Measurements from ENCODE around the gene PHYKPL. TPM values are rescaled to one million over a fixed set of nuclear protein-coding genes. Genes with fewer than 3 reads are reported as not detected.

The PHYKPL gene
- total and polyA plus RNA-seq, 7 donors = 26.0 to 121 (median 47.6) TPM

DNA sequence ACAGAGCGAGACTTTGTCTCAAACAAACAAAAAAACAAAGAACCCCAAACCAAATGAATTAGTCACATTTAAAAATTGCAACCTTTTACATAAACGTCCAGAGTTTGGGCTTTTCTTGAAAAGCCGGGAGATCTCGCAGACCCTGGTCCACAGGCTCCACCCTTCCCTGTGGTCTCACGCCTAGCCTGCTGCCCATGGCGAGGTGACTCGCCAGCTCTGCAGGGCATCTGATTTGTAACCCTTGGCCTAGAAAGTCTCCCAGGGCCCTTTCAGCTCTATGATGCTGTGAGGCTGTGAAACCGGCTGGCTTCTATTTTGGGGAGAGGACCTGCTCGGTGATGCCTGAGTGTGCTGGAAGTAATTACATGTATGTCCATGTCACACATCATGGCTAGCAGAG is 44.7 kb upstream of the PHYKPL start:
- Histone ChIP-seq H3K4me1 (peaks cover 0 to 9% (median 7%) of the 10 kb centered on the region in 4 donors), H3K27me3 (peaks cover 0 to 27% (median 0%) of the 10 kb centered on the region in 3 donors), H3K36me3 (no peaks in the 10 kb centered on the region), H3K4me3 (no peak overlapping the region), H3K27ac (no peak overlapping the region), H3K9me3 (no peaks in the 10 kb centered on the region)
- no peak for DNase-seq
- intact Hi-C loops (cut with DNase I) = no loop called here
- TF ChIP-seq POLR2AphosphoS5 (IDR thresholded peaks at IDR 0.05) = no peak
- TF ChIP-seq, protein P1, sequence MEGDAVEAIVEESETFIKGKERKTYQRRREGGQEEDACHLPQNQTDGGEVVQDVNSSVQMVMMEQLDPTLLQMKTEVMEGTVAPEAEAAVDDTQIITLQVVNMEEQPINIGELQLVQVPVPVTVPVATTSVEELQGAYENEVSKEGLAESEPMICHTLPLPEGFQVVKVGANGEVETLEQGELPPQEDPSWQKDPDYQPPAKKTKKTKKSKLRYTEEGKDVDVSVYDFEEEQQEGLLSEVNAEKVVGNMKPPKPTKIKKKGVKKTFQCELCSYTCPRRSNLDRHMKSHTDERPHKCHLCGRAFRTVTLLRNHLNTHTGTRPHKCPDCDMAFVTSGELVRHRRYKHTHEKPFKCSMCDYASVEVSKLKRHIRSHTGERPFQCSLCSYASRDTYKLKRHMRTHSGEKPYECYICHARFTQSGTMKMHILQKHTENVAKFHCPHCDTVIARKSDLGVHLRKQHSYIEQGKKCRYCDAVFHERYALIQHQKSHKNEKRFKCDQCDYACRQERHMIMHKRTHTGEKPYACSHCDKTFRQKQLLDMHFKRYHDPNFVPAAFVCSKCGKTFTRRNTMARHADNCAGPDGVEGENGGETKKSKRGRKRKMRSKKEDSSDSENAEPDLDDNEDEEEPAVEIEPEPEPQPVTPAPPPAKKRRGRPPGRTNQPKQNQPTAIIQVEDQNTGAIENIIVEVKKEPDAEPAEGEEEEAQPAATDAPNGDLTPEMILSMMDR (IDR thresholded peaks at IDR 0.05) = no peak
- TF ChIP-seq POLR2A (IDR thresholded peaks at IDR 0.05) = no peak
- TF ChIP-seq EP300 (IDR thresholded peaks at IDR 0.05) = no peak
- 76 to 87% methylated on average over 9 of the region's 9 CpGs for WGBS, 2 donors

DNA sequence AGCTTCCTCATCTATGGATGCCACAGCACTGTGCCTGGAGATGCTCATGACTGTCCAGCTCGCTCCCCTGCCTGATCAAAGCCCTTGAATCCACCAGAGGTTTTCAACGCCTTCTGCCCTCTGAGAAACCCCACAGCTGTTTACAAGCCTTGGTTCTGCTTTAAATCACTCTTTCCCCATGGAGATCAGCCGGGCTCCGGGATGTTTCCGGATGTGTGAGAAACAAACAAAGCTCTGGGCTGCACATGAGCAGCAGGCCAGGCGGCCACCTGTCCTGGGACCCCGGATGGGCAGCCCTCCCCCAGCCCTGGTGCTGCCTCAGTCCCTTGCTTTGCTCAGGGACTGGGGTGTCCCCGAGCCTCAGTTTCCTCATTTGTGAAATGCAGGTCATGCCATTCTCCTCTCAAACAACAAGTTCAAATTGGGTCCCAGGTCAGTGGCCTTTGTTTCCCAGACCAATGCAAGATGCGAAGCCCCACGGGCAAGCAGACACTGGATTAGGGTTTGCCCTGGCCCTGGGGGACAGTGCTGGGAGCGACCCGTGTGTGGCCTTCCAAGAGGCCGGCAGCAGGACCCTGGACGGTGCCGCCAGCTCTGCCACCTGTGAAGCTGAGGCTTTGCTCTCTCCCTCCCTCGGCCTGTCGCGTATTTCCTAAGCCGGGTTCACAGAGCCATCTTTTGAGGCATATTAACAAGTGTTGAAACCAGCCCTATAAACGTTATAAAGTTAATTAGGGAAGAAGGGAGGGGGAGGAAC is 42.4 kb upstream of the PHYKPL start:
- WGBS, 2 donors = 80 to 82% methylated on average over 20 of the region's 20 CpGs
- Histone ChIP-seq H3K27ac (no peak overlapping the region), H3K4me3 (no peak overlapping the region), H3K9me3 (no peaks in the 10 kb centered on the region), H3K36me3 (no peaks in the 10 kb centered on the region), H3K27me3 (peaks cover 0 to 33% (median 0%) of the 10 kb centered on the region in 3 donors), H3K4me1 (peaks cover 0 to 4% (median 3%) of the 10 kb centered on the region in 4 donors)
- intact Hi-C loops (cut with DNase I) = no loop called here
- TF ChIP-seq, protein P1 (IDR thresholded peaks at IDR 0.05) = no peak
- TF ChIP-seq EP300 (IDR thresholded peaks at IDR 0.05) = no peak
- no peak for TF ChIP-seq POLR2A (IDR thresholded peaks at IDR 0.05)
- TF ChIP-seq POLR2AphosphoS5 (IDR thresholded peaks at IDR 0.05) = no peak
- DNase-seq = no peak

DNA sequence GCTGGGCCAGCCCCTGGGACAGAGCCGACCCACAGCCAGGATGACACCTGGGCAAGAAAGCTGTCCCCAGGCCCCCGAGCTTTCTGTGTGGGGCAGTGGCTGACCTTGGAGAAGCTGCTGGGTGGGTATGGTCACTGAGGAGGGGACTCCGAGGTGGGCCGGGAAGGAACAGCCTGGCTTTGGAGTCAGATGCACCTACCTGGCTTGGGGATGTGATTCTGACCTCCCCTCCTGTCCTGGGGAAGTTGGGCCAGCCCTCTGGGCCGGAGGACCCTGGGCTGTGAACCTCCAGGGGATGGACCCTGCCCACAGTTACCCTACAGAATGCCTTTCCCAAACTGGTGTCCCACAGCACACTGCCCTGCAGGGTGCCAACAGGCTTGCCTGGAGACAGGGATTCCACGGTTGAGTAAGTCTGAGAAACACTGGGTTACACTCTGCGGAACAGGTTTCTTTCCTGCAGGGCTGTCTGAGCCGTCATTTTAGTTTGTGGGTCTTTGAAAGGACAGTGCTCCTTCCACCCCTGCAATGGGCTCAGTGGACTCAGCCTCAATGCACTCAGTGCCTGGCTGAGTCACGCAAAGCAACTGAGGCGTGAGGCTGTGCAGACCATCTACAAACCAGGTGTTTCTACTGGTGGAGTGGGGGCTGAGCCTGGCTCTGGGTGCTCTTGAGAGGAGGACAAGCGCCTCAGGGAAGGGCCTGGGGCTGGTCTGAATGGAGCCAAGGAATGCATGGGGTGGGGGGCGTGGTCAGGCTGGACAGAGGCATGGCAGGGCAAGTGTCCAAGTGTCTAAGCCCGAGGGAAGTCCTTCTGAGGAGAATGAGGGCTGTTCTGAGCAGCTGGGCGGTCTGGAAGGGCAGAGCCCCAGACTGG is 41.3 kb upstream of the PHYKPL start:
- no peaks in the 10 kb centered on the region for H3K36me3 ChIP-seq
- H3K27ac ChIP-seq = no peak overlapping the region
- H3K4me1 ChIP-seq = no peaks in the 10 kb centered on the region
- H3K27me3 ChIP-seq = peaks cover 0 to 26% (median 0%) of the 10 kb centered on the region in 3 donors
- H3K9me3 ChIP-seq = no peaks in the 10 kb centered on the region
- intact Hi-C loops (cut with DNase I) = no loop called here
- H3K4me3 ChIP-seq = no peak overlapping the region
- WGBS, 2 donors = 62 to 77% methylated on average over 14 of the region's 14 CpGs
- no peak for TF ChIP-seq POLR2A (IDR thresholded peaks at IDR 0.05)
- TF ChIP-seq EP300 (IDR thresholded peaks at IDR 0.05) = no peak
- no peak for TF ChIP-seq POLR2AphosphoS5 (IDR thresholded peaks at IDR 0.05)
- TF ChIP-seq, protein P1 (IDR thresholded peaks at IDR 0.05) = no peak
- DNase-seq = no peak

DNA sequence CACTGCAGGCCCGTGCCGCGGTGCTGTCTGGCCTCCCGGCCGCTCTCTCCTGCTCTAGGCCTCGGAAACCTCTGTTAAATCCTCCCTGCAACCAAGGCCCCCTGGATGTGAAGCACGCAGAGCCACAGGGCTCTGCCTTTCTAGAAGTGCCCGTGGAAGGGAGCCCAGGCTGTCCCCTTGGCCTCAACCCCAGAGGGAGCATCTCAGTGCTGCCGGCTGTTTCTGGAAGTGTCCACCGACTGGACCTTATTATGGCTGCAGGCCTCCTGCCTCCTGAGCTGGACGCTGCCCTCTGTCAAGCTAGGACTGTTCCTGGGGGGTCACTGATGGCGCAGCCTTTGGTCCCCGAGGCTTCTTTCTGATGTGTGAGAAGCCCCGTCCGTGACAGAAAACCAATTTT is 40.4 kb upstream of the PHYKPL start:
- H3K36me3 ChIP-seq = no peaks in the 10 kb centered on the region
- intact Hi-C loops (cut with DNase I) = no loop called here
- no peaks in the 10 kb centered on the region for H3K9me3 ChIP-seq
- no peak for DNase-seq
- 85 to 89% methylated on average over 15 of the region's 15 CpGs for WGBS, 2 donors
- H3K4me3 ChIP-seq = no peak overlapping the region
- H3K4me1 ChIP-seq = no peaks in the 10 kb centered on the region
- TF ChIP-seq POLR2AphosphoS5 (IDR thresholded peaks at IDR 0.05) (no peak), EP300 (IDR thresholded peaks at IDR 0.05) (no peak), POLR2A (IDR thresholded peaks at IDR 0.05) (no peak)
- TF ChIP-seq, protein P1 (IDR thresholded peaks at IDR 0.05) = no peak
- H3K27ac ChIP-seq = no peak overlapping the region
- peaks cover 0 to 22% (median 0%) of the 10 kb centered on the region in 3 donors for H3K27me3 ChIP-seq
